Spinal cord (tissue), 10 donors: ENCODE data around the gene GABARAPL2. TPM values are rescaled to one million over a fixed set of nuclear protein-coding genes. Genes with fewer than 3 reads are reported as not detected.
"Not testable (repeated sequence)": the region's sequence is repeated elsewhere in the genome, so short reads cannot be mapped to it uniquely, and the experiment has no call there.

Experiments
- DNase-seq, 6 donors: peaks; one replicate each; pipeline versions ENCODE4 v3.0.0 to v3.0.0-alpha.2; 2013 to 2015; ENCODE audit warnings: low spot score in 6 of 6, low read depth in 4 of 6
- H3K27ac ChIP-seq: one replicate; pipeline ENCODE4 v1.5.1; 2013; ENCODE audit warnings: low read depth, low read length, control low read depth
- H3K27me3 ChIP-seq: one replicate; pipeline ENCODE4 v1.6.1; 2013; ENCODE audit warnings: low read length; ENCODE audit not compliant: control insufficient read depth, insufficient read depth
- H3K36me3 ChIP-seq: one replicate; pipeline ENCODE4 v1.6.1; 2013; ENCODE audit warnings: low read length; ENCODE audit not compliant: control insufficient read depth, insufficient read depth
- H3K4me1 ChIP-seq: one replicate; pipeline ENCODE4 v1.6.1; 2013; ENCODE audit warnings: low read length; ENCODE audit not compliant: control insufficient read depth, insufficient read depth
- H3K4me3 ChIP-seq: one replicate; pipeline ENCODE4 v1.5.1; 2013; ENCODE audit warnings: low read depth, low read length, control low read depth
- H3K9me3 ChIP-seq: one replicate; pipeline ENCODE4 v1.6.1; 2013; ENCODE audit warnings: low read length; ENCODE audit not compliant: control insufficient read depth, insufficient read depth
- WGBS: methylation state at CpG from one replicate; pipeline ENCODE4 v1.1.5; 2013; ENCODE audit warnings: missing lambda C conversion rate; ENCODE audit not compliant: insufficient coverage; 5-methylcytosine and 5-hydroxymethylcytosine counted together
- polyA plus RNA-seq, 2 donors: library from polyadenylated mRNA; unstranded; fragments of 120-200 nt; gene quantifications; one replicate each; pipeline ENCODE4 v1.2.1, GENCODE V29; 2013; ENCODE audit not compliant: insufficient read length in 2 of 2
- total RNA-seq, 2 donors: library from RNA; depleted of rRNA in 1 of 2; stranded (reverse); fragments of 120-200 nt in 1 of 2; fragments of >200 nt in 1 of 2; gene quantifications; one replicate each; pipeline versions ENCODE4 v1.2.3 to v1.2.4, GENCODE V29; 2013 to 2014
- donor health status: healthy.

The GABARAPL2 gene
- total and polyA plus RNA-seq, 4 donors = 208 to 407 (median 307) TPM

- Histone ChIP-seq H3K27ac (no peak overlapping the region), H3K4me1 (peaks cover 6% of the 10 kb centered on the region), H3K36me3 (peaks cover 44% of the 10 kb centered on the region), H3K27me3 (no peaks in the 10 kb centered on the region), H3K4me3 (no peak overlapping the region), H3K9me3 (no peaks in the 10 kb centered on the region)
- WGBS = 77% methylated on average over 19 of the region's 19 CpGs
- no peak for DNase-seq
Observed at GRCh38 chr16:75534560-75535205, 31.5 kb upstream of the GABARAPL2 start.

DNA sequence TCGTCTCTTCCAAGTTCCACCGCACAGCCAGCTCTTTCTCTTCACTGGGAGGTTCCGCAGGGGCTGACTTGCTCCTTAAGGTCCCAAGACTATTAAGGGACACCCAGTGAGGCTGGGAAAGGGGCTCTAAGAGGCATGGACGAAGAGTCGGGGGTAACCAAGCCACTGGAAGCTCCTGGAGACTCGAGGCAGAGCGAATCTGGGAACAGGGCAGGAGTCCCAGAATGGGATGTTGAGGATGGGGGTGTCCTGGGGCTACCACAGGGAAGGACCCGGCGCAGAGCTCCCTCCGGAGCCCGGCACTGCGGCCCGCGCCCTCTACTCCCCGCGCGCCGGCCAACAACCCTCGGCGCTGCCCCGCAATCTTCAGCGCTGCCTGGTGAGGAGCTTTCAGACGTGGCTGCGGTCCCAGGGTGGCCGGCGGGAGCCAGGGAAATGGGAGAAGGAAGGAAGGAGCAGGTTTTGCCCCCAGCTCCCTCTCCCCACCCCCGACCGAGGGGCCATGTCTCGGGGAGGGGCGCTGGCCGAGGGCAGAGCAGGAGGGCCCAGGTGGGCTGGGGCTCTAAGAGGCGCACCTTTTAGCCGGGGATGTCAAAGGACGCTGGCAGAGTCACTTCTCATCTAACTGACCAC lies 30.9 kb upstream of the GABARAPL2 start:
- Histone ChIP-seq H3K36me3 (peaks cover 38% of the 10 kb centered on the region), H3K27ac (no peak overlapping the region), H3K27me3 (no peaks in the 10 kb centered on the region), H3K9me3 (no peaks in the 10 kb centered on the region), H3K4me1 (peaks cover 6% of the 10 kb centered on the region), H3K4me3 (no peak overlapping the region)
- DNase-seq = no peak
- WGBS = 51% methylated on average over 24 of the region's 34 CpGs

GRCh38 chr16:75535901-75536300 lies 30.3 kb upstream of the GABARAPL2 start, which contains the start of gene CHST5:
TSS of gene CHST5 (minus strand) at chr16:75536108. CDS start at chr16:75530384, 5,724 bp downstream.
- H3K4me3 ChIP-seq = no peak within 1 kb of the TSS

DNA sequence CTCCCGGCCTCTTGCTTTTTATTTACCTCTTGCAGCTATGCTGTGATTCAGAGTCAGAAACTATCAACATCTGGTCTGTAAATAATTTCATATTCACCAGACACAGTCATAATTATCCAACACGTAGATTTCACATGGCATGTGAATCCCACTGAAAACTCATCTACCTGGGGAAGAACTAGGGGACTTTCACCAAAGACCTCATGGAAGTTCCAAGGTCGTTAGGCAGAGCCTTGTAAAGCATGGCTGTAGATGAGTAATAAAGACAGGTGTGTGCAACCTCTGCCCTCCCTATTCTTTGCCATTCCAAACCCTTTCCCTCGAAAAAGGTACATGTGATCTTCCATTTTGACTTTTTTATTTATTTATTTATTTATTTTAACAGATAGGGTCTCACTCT lies 28.4 kb upstream of the GABARAPL2 start:
- no peak for DNase-seq
- Histone ChIP-seq H3K9me3 (no peaks in the 10 kb centered on the region), H3K36me3 (peaks cover 39% of the 10 kb centered on the region), H3K27ac (no peak overlapping the region), H3K4me1 (peaks cover 6% of the 10 kb centered on the region), H3K27me3 (no peaks in the 10 kb centered on the region), H3K4me3 (no peak overlapping the region)
- 92% methylated on average over 2 of the region's 4 CpGs for WGBS

More at GRCh38 chr16:75535901-75536300, 30.3 kb upstream of the GABARAPL2 start, which contains the start of gene CHST5:
- peaks cover 39% of the 10 kb centered on the region for H3K36me3 ChIP-seq
- DNase-seq = no peak
- H3K4me1 ChIP-seq = peaks cover 6% of the 10 kb centered on the region
- no peaks in the 10 kb centered on the region for H3K9me3 ChIP-seq
- WGBS = 78% methylated on average over 4 of the region's 7 CpGs
- H3K27ac ChIP-seq = no peak within 1 kb of the TSS
- H3K27me3 ChIP-seq = no peaks in the 10 kb centered on the region

GRCh38 chr16:75538882-75539565 lies 27.2 kb upstream of the GABARAPL2 start:
- H3K27ac ChIP-seq, H3K4me3 ChIP-seq, H3K9me3 ChIP-seq, H3K27me3 ChIP-seq, H3K4me1 ChIP-seq: not testable (repeated sequence)
- H3K36me3 ChIP-seq = peaks cover 37% of the 10 kb centered on the region
- DNase-seq = peak in 2 of 6 donors; percentile 37 to 63
- no CpG with 5 or more reads among the region's 10 CpGs for WGBS

DNA sequence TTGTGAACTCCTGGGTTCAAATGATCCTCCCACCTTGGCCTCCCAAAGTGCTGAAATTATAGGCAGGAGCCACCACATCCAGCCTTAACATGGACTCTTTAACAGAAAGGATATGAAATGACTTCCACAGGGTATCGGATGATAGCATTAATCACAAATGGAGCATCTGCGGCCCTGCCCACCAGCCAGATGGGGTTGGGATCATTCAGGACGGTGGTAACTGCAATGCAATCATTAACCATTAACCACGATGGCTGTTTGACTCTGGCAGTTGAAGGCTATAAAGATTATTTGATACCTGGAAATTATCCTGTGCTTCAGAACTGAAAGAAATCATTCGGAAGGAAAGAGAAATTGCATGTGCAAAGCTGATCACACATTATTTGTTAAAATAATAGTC lies 24.9 kb upstream of the GABARAPL2 start:
- no peak overlapping the region for H3K27ac ChIP-seq
- WGBS = 100% methylated on average over 1 of the region's 5 CpGs
- H3K9me3 ChIP-seq = no peaks in the 10 kb centered on the region
- DNase-seq = no peak
- no peak overlapping the region for H3K4me3 ChIP-seq
- peaks cover 10% of the 10 kb centered on the region for H3K4me1 ChIP-seq
- no peaks in the 10 kb centered on the region for H3K27me3 ChIP-seq
- H3K36me3 ChIP-seq = peaks cover 29% of the 10 kb centered on the region

DNA sequence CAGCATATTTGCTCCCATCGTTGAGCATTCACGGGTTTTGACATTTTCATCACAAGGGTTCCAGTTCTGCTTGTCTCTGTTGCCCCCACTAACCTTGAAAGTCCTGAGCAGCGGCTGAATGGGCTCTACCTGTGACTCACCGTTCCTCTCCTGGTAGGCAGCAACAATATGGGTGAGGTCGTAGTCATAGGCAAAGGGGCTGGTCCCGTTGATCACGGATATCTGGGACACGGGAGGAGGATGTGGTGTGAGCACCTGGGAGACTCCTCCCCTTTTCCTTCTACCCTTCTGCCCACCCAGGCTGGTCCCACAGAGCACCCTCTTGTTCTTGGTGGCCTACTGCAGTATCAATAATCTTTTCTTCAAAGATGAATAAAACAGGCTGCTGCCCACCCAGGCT lies 23.7 kb upstream of the GABARAPL2 start:
- H3K4me3 ChIP-seq, H3K27ac ChIP-seq, H3K27me3 ChIP-seq, H3K9me3 ChIP-seq, DNase-seq: not testable (repeated sequence)
- no CpG with 5 or more reads among the region's 8 CpGs for WGBS
- Histone ChIP-seq H3K36me3 (peaks cover 27% of the 10 kb centered on the region), H3K4me1 (peaks cover 10% of the 10 kb centered on the region)

DNA sequence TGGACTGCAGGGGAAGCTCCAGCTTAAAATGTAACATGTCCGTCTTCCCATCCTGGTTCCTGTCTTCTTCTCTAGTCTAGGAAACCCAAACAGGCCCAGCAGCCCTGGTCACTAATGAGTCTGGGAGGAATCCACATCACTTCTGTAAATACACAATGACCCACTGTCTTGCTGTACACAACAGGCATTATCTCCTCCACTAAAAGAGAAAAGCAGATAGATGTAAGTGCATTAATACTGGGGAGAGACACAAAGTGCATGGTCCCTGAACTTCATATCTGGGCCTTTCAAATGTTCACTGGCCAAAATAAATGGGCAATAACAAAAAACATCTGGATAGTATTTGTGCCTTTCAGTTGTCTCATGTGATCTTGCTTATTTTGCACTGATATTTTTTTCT lies 20.3 kb upstream of the GABARAPL2 start:
- H3K36me3 ChIP-seq = peaks cover 28% of the 10 kb centered on the region
- not testable (repeated sequence) for H3K4me3 ChIP-seq, H3K27me3 ChIP-seq, DNase-seq, H3K9me3 ChIP-seq, H3K4me1 ChIP-seq, H3K27ac ChIP-seq
- WGBS = no CpG with 5 or more reads among the region's 1 CpG

DNA sequence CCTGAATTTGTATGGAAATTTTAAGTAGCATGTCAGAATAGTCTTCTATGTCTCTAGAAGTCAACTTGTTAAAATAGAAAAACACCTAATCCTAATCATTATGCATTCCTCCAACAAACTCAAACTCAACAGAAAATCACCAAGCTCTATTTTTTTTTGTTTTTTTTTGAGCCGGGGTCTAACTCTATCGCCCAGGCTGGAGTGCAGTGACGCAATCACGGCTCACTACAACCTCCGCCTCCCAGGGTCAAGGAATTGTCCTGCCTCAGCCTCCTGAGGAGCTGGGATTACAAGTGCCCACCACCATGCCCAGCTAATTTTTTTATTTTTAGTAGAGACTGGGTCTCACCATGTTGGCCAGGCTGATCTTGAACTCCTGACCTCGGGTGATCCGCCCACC lies 19.9 kb upstream of the GABARAPL2 start:
- DNase-seq = no peak
- no peak overlapping the region for H3K4me3 ChIP-seq
- H3K4me1 ChIP-seq = peaks cover 7% of the 10 kb centered on the region
- H3K27me3 ChIP-seq = no peaks in the 10 kb centered on the region
- peaks cover 24% of the 10 kb centered on the region for H3K36me3 ChIP-seq
- H3K27ac ChIP-seq = no peak overlapping the region
- H3K9me3 ChIP-seq = no peaks in the 10 kb centered on the region
- 100% methylated on average over 2 of the region's 7 CpGs for WGBS
